Stimulated activated CD4-positive, alpha-beta T cell treated with anti-CD3 and anti-CD28 coated beads, Interleukin-1b, Interleukin-23, amount 100 ng/mL, for 4 hours (primary cell): Measurements from ENCODE around the gene SCN3A.

ENCODE experiments used
- DNase-seq, 2 donors: peaks; one replicate each; pipeline ENCODE4 v3.0.0-alpha.2; 2020; ENCODE audit warnings: low read depth in 2 of 2

SCN3A gene

GRCh38 chr2:165112789-165113188 is 91.1 kb downstream of the SCN3A start:
- DNase-seq: no peak

GRCh38 chr2:165112133-165112573 is 91.7 kb downstream of the SCN3A start:
- DNase-seq: no peak

- no peak for DNase-seq
These were observed 93.5 kb downstream of the SCN3A start for GRCh38 chr2:165110394-165110793.

GRCh38 chr2:165109915-165110314 is 93.9 kb downstream of the SCN3A start:
- DNase-seq: no peak

- DNase-seq: no peak
These were observed 97.9 kb downstream of the SCN3A start for GRCh38 chr2:165105926-165106325.

GRCh38 chr2:165087933-165088901 is 115.6 kb downstream of the SCN3A start:
- no peak for DNase-seq

GRCh38 chr2:165086337-165086736 is 117.5 kb downstream of the SCN3A start:
- no peak for DNase-seq

GRCh38 chr2:165083326-165083725 is 120.5 kb downstream of the SCN3A start:
- DNase-seq: no peak

GRCh38 chr2:165082479-165082878 is 121.4 kb downstream of the SCN3A start:
- DNase-seq: no peak

GRCh38 chr2:165081276-165081675 is 122.6 kb downstream of the SCN3A start:
- DNase-seq: no peak

- DNase-seq: no peak
These were observed 124.4 kb downstream of the SCN3A start for GRCh38 chr2:165079432-165079831.

GRCh38 chr2:165078913-165079312 is 124.9 kb downstream of the SCN3A start:
- DNase-seq: no peak

- no peak for DNase-seq
These were observed 129.0 kb downstream of the SCN3A start for GRCh38 chr2:165074884-165075283.

- no peak for DNase-seq
These were observed 129.5 kb downstream of the SCN3A start for GRCh38 chr2:165074323-165074722.

GRCh38 chr2:165070076-165070475 is 133.8 kb downstream of the SCN3A start:
- DNase-seq: no peak

- no peak for DNase-seq
These were observed 134.7 kb downstream of the SCN3A start for GRCh38 chr2:165069151-165069550.

- no peak for DNase-seq
These were observed 135.4 kb downstream of the SCN3A start for GRCh38 chr2:165068487-165068757.

- DNase-seq: no peak
These were observed 136.0 kb downstream of the SCN3A start for GRCh38 chr2:165067643-165068486.

GRCh38 chr2:165064743-165065142 is 139.1 kb downstream of the SCN3A start:
- DNase-seq: no peak

GRCh38 chr2:165060411-165060810 is 143.4 kb downstream of the SCN3A start:
- DNase-seq: no peak

GRCh38 chr2:165058476-165059265 is 145.2 kb downstream of the SCN3A start:
- no peak for DNase-seq

GRCh38 chr2:165057931-165058330 is 145.9 kb downstream of the SCN3A start:
- no peak for DNase-seq
